ENCODE data around the gene TMEM45A.

DNA sequence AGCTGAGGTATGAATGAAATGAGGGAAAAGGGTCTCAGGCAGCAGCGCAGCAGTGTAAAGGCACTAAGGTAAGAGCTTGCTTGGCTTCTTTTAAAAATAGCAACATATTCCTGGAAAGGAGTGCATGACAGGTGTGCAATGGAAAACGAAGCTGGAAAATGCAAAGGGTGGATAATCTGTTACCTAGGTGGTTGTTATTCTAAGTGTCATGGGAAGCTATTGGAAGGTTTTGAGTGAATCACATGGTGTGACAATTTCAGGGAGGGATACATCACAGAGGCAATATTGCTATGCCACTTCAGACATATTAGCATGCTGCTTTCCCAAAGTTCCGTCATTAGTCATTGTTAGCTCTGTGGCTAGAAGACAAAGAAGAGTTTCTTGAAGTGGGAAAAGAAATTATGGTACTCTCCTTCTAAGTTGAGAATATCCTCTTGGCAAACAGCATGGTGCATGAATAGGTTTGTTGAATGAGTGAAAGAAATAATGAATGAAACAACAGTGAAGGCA, 28.7 kb upstream of the TMEM45A start:
- TF ChIP-seq, protein P1, sequence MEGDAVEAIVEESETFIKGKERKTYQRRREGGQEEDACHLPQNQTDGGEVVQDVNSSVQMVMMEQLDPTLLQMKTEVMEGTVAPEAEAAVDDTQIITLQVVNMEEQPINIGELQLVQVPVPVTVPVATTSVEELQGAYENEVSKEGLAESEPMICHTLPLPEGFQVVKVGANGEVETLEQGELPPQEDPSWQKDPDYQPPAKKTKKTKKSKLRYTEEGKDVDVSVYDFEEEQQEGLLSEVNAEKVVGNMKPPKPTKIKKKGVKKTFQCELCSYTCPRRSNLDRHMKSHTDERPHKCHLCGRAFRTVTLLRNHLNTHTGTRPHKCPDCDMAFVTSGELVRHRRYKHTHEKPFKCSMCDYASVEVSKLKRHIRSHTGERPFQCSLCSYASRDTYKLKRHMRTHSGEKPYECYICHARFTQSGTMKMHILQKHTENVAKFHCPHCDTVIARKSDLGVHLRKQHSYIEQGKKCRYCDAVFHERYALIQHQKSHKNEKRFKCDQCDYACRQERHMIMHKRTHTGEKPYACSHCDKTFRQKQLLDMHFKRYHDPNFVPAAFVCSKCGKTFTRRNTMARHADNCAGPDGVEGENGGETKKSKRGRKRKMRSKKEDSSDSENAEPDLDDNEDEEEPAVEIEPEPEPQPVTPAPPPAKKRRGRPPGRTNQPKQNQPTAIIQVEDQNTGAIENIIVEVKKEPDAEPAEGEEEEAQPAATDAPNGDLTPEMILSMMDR (IDR thresholded peaks at IDR 0.05) = no peak
- TF ChIP-seq RXRA (IDR thresholded peaks at IDR 0.05; ENCODE audit: borderline replicate concordance, low read depth) (no peak), FOXJ3 (CRISPR knock-in tag; IDR thresholded peaks at IDR 0.05) (no peak), POLR2AphosphoS5 (IDR thresholded peaks at IDR 0.05; ENCODE audit: low read depth, low read length) (no peak), NRF1 (IDR thresholded peaks at IDR 0.05; ENCODE audit: low read depth, low read length) (no peak), FOXM1 (IDR thresholded peaks at IDR 0.05; ENCODE audit: low read depth) (no peak), RAD21 (IDR thresholded peaks at IDR 0.05; ENCODE audit: low read length) (no peak)
- TF ChIP-seq, protein P2, sequence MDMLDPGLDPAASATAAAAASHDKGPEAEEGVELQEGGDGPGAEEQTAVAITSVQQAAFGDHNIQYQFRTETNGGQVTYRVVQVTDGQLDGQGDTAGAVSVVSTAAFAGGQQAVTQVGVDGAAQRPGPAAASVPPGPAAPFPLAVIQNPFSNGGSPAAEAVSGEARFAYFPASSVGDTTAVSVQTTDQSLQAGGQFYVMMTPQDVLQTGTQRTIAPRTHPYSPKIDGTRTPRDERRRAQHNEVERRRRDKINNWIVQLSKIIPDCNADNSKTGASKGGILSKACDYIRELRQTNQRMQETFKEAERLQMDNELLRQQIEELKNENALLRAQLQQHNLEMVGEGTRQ (IDR thresholded peaks at IDR 0.05; ENCODE audit: borderline replicate concordance, low read depth, low read length) = no peak
- TF ChIP-seq, protein P3, sequence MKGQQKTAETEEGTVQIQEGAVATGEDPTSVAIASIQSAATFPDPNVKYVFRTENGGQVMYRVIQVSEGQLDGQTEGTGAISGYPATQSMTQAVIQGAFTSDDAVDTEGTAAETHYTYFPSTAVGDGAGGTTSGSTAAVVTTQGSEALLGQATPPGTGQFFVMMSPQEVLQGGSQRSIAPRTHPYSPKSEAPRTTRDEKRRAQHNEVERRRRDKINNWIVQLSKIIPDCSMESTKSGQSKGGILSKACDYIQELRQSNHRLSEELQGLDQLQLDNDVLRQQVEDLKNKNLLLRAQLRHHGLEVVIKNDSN (IDR thresholded peaks at IDR 0.05; ENCODE audit: borderline replicate concordance, low read depth) = no peak
